ENCODE measurements around the gene MGP.

DNA sequence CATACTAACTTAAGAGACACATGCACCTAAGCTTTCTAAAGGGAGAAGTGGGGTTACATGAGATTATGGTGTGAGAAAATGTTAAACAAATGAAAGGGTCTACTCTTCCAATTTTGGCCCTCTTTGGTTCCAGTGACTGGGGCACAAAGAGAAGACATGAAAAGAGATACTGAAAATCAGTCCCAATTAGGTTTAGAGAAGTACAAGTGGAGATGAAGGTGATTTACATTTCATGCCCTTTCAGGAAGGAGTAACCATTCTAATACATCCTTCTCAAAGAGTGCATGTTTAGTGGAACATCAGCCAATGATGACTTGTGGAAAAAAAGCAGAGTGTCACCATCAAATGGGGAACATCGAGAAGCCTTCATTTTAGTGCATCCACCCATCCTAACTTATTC is 14.4 kb downstream of the MGP start:
- TF ChIP-seq, protein P1, sequence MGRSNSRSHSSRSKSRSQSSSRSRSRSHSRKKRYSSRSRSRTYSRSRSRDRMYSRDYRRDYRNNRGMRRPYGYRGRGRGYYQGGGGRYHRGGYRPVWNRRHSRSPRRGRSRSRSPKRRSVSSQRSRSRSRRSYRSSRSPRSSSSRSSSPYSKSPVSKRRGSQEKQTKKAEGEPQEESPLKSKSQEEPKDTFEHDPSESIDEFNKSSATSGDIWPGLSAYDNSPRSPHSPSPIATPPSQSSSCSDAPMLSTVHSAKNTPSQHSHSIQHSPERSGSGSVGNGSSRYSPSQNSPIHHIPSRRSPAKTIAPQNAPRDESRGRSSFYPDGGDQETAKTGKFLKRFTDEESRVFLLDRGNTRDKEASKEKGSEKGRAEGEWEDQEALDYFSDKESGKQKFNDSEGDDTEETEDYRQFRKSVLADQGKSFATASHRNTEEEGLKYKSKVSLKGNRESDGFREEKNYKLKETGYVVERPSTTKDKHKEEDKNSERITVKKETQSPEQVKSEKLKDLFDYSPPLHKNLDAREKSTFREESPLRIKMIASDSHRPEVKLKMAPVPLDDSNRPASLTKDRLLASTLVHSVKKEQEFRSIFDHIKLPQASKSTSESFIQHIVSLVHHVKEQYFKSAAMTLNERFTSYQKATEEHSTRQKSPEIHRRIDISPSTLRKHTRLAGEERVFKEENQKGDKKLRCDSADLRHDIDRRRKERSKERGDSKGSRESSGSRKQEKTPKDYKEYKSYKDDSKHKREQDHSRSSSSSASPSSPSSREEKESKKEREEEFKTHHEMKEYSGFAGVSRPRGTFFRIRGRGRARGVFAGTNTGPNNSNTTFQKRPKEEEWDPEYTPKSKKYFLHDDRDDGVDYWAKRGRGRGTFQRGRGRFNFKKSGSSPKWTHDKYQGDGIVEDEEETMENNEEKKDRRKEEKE (IDR thresholded peaks at IDR 0.05) = no peak
- TF ChIP-seq EZH2 (conservative IDR thresholded peaks at IDR 0.05; ENCODE audit: low read depth, low read length) (no peak), ZBTB8A (CRISPR knock-in tag; IDR thresholded peaks at IDR 0.05; ENCODE audit: borderline replicate concordance, low read depth) (no peak)
- TF ChIP-seq, protein P2, sequence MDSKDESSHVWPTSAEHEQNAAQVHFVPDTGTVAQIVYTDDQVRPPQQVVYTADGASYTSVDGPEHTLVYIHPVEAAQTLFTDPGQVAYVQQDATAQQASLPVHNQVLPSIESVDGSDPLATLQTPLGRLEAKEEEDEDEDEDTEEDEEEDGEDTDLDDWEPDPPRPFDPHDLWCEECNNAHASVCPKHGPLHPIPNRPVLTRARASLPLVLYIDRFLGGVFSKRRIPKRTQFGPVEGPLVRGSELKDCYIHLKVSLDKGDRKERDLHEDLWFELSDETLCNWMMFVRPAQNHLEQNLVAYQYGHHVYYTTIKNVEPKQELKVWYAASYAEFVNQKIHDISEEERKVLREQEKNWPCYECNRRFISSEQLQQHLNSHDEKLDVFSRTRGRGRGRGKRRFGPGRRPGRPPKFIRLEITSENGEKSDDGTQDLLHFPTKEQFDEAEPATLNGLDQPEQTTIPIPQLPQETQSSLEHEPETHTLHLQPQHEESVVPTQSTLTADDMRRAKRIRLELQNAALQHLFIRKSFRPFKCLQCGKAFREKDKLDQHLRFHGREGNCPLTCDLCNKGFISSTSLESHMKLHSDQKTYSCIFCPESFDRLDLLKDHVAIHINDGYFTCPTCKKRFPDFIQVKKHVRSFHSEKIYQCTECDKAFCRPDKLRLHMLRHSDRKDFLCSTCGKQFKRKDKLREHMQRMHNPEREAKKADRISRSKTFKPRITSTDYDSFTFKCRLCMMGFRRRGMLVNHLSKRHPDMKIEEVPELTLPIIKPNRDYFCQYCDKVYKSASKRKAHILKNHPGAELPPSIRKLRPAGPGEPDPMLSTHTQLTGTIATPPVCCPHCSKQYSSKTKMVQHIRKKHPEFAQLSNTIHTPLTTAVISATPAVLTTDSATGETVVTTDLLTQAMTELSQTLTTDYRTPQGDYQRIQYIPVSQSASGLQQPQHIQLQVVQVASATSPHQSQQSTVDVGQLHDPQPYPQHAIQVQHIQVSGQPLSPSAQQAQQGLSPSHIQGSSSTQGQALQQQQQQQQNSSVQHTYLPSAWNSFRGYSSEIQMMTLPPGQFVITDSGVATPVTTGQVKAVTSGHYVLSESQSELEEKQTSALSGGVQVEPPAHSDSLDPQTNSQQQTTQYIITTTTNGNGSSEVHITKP (CRISPR knock-in tag; IDR thresholded peaks at IDR 0.05; ENCODE audit: low read depth) = no peak
- TF ChIP-seq, protein P3, sequence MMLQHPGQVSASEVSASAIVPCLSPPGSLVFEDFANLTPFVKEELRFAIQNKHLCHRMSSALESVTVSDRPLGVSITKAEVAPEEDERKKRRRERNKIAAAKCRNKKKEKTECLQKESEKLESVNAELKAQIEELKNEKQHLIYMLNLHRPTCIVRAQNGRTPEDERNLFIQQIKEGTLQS (CRISPR knock-in tag; IDR thresholded peaks at IDR 0.05) = no peak
- TF ChIP-seq, protein P4, sequence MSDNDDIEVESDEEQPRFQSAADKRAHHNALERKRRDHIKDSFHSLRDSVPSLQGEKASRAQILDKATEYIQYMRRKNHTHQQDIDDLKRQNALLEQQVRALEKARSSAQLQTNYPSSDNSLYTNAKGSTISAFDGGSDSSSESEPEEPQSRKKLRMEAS (IDR thresholded peaks at IDR 0.05) = no peak
